Activated T-helper 9 cell treated with anti-CD3 and anti-CD28 coated beads, Interleukin-2, amount 50 U/mL, for 16 hours (primary cell): ENCODE results near the gene NELL2.

ENCODE experiments used
- DNase-seq: peaks from one replicate; pipeline ENCODE4 v3.0.0-alpha.2; 2020; ENCODE audit warnings: low read depth

The NELL2 gene

GRCh38 chr12:44603701-44604100, 272.4 kb downstream of the NELL2 start:
- DNase-seq = no peak

- DNase-seq = no peak
These were observed 283.5 kb downstream of the NELL2 start for GRCh38 chr12:44592626-44593025.

DNA sequence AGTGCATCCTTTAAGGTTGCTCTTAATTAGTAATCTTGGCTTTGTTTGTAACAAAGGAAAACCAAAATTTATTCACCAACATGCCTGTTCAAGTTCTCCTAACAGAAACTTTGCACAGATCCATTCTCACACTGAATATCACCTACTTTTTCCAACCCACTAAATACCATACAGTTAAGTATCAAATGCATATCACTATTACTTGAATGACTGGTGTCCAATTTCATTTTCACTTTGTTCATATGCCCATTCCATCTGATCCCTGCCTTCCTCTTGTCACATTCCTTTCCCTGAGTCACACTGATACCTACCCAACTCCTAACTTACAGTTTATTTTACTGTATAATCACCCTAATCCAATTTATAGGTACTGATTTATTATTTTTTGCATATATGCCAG, 286.4 kb downstream of the NELL2 start:
- DNase-seq = no peak

- no peak for DNase-seq
These were observed 287.5 kb downstream of the NELL2 start for GRCh38 chr12:44588651-44589050.

DNA sequence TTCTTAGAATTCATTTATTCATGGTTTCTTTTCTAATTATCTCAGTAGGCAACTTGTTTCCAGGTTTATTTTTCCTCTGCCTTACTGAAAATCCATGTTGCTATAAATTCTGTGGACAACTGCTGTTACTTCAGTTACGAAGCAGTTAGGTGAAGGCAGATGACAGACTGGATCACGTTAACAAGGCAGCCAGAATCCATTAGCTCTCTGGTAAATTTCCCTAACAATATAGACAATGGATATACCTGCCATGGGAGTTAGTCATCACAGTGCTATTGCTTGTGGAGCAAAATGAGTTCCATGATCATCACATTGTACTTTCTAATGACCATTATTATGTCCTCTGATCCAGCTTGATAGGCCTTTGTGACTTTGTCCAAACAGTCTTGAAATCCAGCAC, 291.5 kb downstream of the NELL2 start:
- no peak for DNase-seq

GRCh38 chr12:44582521-44582920, 293.6 kb downstream of the NELL2 start:
- no peak for DNase-seq

GRCh38 chr12:44581642-44582242, 294.4 kb downstream of the NELL2 start:
- no peak for DNase-seq

- DNase-seq = no peak
These were observed 301.5 kb downstream of the NELL2 start for GRCh38 chr12:44574586-44574985.

GRCh38 chr12:44573723-44574122, 302.4 kb downstream of the NELL2 start:
- no peak for DNase-seq

DNA sequence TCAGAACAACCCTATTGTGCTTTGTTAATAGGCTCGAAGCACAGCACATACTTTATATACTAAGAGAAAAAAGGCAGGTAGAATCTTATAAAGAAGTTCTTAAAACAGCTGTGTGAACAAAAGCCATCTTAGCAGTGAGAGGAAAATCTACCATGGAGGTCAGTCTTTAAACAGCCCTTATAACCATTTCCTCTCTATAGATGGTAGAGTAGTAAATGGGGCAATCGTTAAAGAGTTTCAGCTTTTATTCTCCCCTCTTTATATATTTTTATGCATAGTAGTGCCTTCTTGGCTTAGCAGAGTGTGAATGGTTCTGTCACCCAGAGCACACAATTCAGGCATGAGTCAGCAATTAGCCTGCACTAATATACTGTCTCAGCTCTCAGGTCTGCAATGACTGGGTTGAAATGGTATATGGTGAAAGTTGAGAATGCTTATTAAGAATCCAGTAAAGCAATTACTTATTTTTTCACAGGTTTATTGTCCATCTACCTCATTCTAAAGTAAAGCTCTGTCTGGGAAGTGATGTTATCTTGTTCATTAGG, 305.0 kb downstream of the NELL2 start:
- no peak for DNase-seq

DNA sequence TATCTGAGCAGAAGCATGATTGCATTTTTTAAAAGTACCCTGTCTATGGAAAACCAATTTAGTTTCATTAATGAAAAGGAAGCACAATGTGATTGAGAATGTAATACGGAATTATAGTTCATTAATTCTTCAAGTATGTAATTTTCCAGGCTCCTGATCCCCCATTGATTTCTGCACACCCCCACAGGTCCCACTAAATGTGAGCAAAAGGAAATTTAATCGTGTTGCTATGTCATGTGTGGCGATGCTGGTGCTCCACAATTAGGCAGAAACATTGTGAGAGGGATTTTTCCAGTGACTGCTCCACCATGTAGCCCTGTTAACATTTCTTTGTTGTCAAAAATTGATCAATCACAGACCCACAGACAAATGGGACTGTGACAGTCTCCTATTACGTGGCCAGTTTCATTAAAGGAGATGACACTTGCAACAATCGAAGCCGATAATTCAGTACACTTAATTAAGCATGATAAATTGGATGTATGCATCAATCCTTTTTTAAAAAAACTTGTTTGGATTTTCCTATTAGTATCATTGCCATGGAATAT, 306.0 kb downstream of the NELL2 start:
- no peak for DNase-seq

DNA sequence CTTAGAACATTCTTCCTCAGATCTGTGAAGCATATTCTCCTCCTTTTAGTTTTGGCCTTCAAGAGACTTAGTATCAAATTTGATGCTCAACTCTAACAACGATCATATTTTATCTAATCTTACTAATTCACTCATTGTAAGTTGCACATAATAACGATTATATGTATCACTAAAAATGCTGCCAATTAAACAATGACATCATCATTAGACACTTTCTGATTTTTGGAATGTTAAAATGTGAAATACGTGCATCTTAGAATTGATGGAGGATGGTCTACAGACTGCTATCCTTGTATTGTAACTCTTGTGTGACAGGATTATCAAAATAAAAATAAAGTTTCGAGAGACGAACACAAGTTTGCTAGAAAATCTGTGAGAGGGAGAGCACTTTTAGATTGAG, 311.0 kb downstream of the NELL2 start:
- no peak for DNase-seq

- no peak for DNase-seq
These were observed 312.6 kb downstream of the NELL2 start for GRCh38 chr12:44563486-44563885.

DNA sequence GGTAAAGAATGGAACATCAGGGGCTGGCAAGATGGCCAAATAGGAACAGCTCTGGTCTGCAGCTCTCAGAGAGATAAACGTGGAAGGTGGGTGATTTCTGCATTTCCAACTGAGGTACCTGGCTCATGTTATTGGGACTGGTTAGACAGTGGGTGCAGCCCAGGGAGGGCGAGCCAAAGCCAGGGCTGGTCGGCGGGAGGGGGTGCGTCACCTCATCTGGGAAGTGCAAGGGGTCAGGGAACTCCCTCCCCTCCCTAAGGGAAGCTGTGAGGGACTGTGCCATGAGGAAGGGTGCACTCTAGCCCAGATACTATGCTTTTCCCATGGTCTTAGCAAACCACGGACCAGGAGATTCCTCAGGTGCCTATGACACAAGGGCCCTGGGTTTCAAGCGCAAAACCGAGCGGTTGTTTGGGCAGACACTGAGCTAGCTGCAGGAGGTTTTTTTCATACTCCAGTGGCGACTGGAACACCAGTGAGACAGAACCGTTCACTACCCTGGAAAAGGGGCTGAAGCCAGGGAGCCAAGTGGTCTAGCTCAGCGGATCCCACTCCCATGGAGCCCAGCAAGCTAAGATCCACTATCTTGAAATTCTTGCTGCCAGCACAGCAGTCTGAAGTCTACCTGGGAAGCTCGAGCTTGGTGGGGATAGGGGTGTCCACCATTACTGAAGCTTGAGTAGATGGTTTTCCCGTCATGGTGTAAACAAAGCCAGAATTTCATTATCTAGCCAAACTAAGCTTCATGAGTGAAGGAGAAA, 317.6 kb downstream of the NELL2 start:
- DNase-seq = no peak

GRCh38 chr12:44555454-44555853, 320.7 kb downstream of the NELL2 start:
- DNase-seq = no peak

GRCh38 chr12:44551631-44552030, 324.5 kb downstream of the NELL2 start:
- DNase-seq = no peak

GRCh38 chr12:44550377-44550776, 325.7 kb downstream of the NELL2 start:
- no peak for DNase-seq

DNA sequence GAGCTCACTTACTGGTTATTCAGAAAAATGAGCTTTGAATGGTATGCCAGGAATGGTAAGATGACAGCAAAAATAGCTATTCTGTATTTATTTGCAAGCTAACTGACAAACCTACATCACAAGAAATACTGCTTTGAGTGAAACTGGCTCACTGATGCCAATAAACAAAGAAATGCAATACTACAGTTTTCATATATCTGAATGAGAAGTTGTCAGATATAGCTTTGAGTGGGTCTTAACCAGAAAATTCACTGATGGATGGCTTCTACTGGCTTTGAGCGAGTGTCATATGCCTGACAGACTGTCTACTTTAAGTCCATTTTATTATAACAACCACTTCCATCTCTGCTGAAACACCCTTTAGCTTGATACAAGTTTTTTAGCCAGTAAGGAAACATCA, 330.1 kb downstream of the NELL2 start:
- DNase-seq = no peak

DNA sequence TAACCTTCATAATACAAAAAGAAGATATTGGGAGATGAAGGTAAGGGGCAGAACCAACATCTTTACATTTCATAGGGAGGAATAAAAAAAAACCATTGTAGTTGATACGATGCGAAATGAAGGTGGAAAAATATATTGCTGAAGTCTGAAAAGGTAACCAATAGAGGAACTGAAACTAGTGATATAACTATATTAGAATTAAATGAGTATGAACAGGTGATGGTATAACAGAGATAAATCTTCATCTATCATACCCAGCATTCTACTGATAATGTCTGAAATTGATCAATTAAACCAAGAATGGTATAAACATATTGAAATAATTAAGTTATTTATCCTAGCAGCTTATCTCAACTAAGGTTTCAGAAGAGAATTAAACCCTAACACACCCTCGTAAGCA, 332.1 kb downstream of the NELL2 start:
- DNase-seq = no peak

- DNase-seq = no peak
These were observed 333.4 kb downstream of the NELL2 start for GRCh38 chr12:44542716-44543115.

GRCh38 chr12:44537354-44537753, 338.8 kb downstream of the NELL2 start:
- no peak for DNase-seq

DNA sequence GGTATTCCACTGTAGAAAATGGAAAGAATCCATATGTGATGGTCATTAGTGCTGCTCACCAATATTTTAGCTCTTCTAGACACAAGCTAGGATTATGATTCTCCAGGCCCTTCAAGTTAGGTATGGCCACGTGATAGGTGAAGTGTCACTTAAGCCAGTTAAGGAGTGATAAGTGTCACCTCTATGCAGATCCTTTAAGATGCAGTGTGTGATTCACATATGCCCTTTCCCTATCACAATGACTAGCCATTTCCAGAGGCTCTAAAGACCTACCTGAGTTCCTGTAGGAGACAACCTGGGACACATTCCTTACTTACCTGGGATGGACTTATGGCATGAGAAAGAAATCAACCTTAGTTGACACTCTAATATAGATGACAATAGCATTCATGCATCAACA, 343.2 kb downstream of the NELL2 start:
- DNase-seq = no peak

DNA sequence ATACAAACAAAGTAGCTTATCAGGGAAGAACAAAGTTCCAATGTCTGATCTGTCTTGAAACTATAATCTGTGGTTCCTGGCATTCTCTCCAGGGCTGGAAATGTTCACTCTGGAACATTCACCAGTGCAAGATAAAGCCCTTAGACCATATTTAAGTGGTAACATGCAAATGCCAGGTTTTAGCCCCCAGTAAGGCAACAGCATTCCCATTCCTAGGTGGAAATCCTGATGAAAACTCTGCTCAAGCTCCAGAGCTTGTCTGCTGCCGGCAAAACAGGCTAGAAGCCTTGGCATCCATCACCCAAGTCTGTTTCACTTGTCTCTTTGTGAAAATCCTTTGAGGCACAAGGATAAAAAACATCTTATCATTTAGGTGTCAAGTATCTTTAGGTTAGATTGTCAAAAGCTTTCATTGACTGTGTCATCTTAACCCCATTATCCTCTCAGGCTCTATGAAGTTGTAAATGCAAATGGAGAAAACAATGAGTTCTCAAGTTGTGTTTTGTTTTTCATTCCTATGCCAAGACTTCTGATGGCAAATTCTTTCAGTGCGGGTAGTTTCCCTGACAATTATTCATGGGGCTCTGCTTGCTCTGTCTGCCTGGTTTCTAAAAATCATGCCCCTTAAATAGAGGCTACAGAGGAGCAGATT, 344.7 kb downstream of the NELL2 start:
- no peak for DNase-seq
